MM.1S (cell line): ENCODE results near the gene PUS1.

ENCODE experiments used
- EZH2 ChIP-seq: fragments of 300-600 bp; sonication (generic); optimal IDR thresholded peaks from 2 replicates; pipeline ENCODE3; 2017; ENCODE audit warnings: low read depth, mild to moderate bottlenecking, antibody characterized with exemption, low read length, mixed read lengths
- EZH2phosphoT487 ChIP-seq: fragments of 300-600 bp; sonication (generic); IDR thresholded peaks from 2 replicates; pipeline ENCODE4 v1.6.1; 2018; ENCODE audit warnings: antibody characterized with exemption, low read length
- TF ChIP-seq, protein P1 (sequence below): fragments of 300-600 bp; sonication (generic); IDR thresholded peaks from 2 replicates; pipeline ENCODE4 v1.5.1; 2016; ENCODE audit warnings: antibody characterized with exemption, low read length, mixed read lengths

DNA sequence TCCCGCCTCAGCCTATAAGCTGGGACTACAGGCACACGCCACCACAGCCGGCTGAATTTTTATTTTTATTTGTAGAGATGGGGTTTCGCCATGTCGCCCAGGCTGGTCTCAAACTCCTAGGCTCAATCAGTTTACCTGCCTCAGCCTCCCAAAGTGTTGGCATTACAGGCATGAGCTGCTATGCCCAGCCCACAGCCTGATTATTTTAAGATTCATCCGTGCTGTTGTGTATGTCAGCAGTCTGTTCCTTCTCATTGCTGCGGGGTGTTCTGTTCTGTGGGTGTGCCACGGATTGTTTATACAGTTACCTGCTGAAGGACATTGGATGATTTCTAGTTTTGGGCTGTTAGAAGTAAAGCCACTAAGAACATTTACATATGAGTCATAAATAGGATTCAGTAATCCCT is 11.1 kb downstream of the PUS1 start:
- TF ChIP-seq, protein P1, sequence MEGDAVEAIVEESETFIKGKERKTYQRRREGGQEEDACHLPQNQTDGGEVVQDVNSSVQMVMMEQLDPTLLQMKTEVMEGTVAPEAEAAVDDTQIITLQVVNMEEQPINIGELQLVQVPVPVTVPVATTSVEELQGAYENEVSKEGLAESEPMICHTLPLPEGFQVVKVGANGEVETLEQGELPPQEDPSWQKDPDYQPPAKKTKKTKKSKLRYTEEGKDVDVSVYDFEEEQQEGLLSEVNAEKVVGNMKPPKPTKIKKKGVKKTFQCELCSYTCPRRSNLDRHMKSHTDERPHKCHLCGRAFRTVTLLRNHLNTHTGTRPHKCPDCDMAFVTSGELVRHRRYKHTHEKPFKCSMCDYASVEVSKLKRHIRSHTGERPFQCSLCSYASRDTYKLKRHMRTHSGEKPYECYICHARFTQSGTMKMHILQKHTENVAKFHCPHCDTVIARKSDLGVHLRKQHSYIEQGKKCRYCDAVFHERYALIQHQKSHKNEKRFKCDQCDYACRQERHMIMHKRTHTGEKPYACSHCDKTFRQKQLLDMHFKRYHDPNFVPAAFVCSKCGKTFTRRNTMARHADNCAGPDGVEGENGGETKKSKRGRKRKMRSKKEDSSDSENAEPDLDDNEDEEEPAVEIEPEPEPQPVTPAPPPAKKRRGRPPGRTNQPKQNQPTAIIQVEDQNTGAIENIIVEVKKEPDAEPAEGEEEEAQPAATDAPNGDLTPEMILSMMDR, result no peak
- no peak for TF ChIP-seq EZH2
- no peak for TF ChIP-seq EZH2phosphoT487
